NK-92 (cell line): ENCODE measurements around the gene KCNK7.

Experiments
- DNase-seq: peaks from one replicate; lab custom pipeline; 2025; ENCODE audit not compliant: unreplicated experiment; lab: John Stamatoyannopoulos, UW

KCNK7 gene

GRCh38 chr11:65558930-65559509, 36.6 kb downstream of the KCNK7 start:
- no peak for DNase-seq

GRCh38 chr11:65558002-65558929, 37.3 kb downstream of the KCNK7 start, which contains the start of gene LTBP3:
LTBP3 (minus strand) TSS chr11:65558359; CDS start chr11:65557959, 400 bp downstream.
- no peak for DNase-seq

- no peak for DNase-seq
These were observed 38.2 kb downstream of the KCNK7 start for GRCh38 chr11:65557280-65558001.

- DNase-seq, result no peak
These were observed 38.9 kb downstream of the KCNK7 start for GRCh38 chr11:65556470-65557279.

- no peak for DNase-seq
These were observed 39.8 kb downstream of the KCNK7 start for GRCh38 chr11:65555693-65556231.

GRCh38 chr11:65554842-65555430, 40.7 kb downstream of the KCNK7 start:
- no peak for DNase-seq

- DNase-seq, result no peak
These were observed 41.4 kb downstream of the KCNK7 start for GRCh38 chr11:65554057-65554818.

GRCh38 chr11:65553301-65554001, 42.1 kb downstream of the KCNK7 start:
- DNase-seq, result no peak

- no peak for DNase-seq
These were observed 43.1 kb downstream of the KCNK7 start for GRCh38 chr11:65552388-65552951.

- no peak for DNase-seq
These were observed 43.8 kb downstream of the KCNK7 start for GRCh38 chr11:65551572-65552387.

GRCh38 chr11:65549096-65549495, 46.5 kb downstream of the KCNK7 start:
- no peak for DNase-seq

- DNase-seq, result no peak
These were observed 47.2 kb downstream of the KCNK7 start for GRCh38 chr11:65548395-65548794.

GRCh38 chr11:65547446-65548125, 48.0 kb downstream of the KCNK7 start:
- DNase-seq, result no peak

GRCh38 chr11:65546217-65546958, 49.2 kb downstream of the KCNK7 start:
- DNase-seq, result peak; percentile 81

- DNase-seq, result no peak
These were observed 49.8 kb downstream of the KCNK7 start for GRCh38 chr11:65545853-65546216.
